GM12873 (cell line): Measurements from ENCODE around the gene IREB2.

Experiments
- TF ChIP-seq, protein P1 (sequence below): IDR thresholded peaks from 2 replicates; pipeline ENCODE4 v1.5.1; 2012; ENCODE audit warnings: low read depth, mild to moderate bottlenecking, moderate library complexity, low read length, control low read depth; ENCODE audit not compliant: insufficient read depth; ENCODE audit errors: missing control alignments

IREB2 gene

DNA sequence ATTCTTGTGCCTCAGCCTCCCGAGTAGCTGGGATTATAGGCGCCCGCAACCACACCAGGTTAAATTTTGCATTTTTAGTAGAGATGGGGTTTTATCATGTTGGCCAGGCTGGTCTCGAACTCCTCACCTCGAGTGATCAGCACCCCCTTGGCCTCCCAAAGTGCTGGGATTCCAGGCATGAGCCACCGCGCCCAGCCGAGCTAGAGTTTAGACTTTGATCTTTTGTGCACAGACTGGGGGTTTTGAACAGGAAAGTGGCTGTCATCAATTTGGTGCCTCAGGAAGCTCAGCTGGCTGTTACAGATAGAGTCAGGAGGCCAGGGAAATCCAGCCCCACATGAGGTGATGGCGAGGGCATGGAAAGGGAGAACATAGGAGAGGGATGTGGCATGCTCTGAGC, 19.3 kb upstream of the IREB2 start:
- TF ChIP-seq, protein P1, sequence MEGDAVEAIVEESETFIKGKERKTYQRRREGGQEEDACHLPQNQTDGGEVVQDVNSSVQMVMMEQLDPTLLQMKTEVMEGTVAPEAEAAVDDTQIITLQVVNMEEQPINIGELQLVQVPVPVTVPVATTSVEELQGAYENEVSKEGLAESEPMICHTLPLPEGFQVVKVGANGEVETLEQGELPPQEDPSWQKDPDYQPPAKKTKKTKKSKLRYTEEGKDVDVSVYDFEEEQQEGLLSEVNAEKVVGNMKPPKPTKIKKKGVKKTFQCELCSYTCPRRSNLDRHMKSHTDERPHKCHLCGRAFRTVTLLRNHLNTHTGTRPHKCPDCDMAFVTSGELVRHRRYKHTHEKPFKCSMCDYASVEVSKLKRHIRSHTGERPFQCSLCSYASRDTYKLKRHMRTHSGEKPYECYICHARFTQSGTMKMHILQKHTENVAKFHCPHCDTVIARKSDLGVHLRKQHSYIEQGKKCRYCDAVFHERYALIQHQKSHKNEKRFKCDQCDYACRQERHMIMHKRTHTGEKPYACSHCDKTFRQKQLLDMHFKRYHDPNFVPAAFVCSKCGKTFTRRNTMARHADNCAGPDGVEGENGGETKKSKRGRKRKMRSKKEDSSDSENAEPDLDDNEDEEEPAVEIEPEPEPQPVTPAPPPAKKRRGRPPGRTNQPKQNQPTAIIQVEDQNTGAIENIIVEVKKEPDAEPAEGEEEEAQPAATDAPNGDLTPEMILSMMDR: no peak

DNA sequence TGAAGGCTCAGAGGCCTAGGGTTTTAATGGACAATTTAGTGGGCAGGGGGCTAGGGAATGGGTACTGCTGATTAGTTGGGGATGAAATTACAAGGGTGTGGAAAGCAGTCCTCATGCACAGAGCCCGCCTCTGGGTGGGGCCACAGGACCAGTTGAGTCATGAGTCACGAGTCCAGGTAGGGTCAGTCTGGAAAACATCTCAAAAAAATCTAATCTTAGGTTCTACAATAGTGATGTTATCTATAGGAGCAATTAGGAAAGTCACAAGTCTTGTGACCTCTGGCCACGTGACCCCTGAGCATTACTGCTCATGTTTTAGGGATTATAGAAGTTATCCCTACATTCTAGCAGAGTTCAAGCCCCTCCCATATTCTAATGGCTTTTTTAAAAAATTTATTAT, 18.6 kb upstream of the IREB2 start:
- TF ChIP-seq, protein P1: no peak

DNA sequence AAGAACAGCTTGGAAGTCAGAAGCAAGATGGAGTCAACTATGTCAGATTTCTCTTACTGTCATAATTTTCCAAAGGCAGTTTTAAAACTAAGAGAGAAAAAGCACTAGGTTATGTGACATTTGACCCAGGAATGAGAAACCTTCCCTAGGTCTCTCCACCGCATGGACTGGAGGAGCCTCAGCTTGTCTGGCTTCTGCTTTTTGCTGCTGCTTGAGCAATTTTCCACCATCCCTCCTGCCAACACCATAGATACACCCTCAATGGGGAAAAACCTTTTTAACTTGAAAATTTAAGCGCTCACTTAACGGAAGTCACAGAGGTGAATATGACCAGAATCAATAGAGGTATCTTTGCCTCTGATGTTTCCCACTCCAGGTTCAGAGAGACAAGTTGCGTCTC, 17.8 kb upstream of the IREB2 start:
- TF ChIP-seq, protein P1: no peak

DNA sequence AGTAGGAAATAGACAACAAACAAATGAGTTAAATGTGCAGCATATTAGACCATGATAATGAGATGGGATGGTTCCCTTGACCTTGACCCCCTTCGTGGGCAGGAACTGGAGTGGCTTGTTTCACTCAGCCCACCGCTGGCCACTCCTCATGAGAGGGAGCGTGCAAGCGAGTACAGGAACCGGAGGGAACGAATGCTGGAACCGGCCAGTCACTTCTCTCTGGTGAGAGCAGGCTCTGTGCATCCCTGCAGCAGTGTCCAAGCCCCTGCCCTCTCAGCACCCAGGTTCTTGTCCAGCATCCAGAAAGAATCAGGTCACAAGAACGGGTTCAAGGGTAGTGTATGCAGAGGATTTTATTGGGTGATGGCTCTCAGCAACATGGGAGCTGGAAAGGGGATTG, 17.2 kb upstream of the IREB2 start:
- TF ChIP-seq, protein P1: no peak

DNA sequence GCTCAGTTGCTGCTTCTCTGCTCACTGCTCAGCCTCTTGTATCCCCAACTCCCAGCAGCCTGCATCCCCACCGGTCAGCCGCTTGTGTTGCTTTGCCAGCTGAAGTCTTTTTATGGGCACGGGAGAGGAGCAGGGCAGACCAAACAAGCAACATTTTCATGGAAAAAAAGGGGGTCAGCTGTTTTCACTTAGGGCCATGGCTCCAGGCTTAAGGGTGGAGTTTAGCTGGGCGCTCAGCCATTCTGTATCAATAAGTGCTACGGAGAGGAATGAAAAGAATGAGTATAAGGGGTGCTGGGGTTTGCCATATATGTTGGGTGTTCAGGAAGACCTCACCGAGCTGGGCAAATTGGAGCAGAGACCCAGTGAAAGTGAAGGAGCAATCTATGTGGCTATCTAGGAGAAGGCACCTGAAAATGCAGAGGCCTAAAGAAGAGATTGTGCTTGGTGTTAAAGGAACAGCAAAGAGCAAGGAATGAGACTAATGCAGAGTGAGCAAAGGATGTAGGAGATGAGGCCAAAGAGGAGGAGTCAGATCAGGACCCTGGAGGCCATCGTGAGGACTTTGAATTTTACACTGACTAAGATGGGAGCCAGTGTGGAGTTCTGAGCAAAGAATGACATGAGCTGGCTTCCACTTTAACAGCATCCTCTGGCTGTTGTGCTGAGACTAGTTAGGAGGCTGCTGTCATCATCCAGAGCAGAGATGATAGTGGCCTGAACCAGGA, 16.6 kb upstream of the IREB2 start:
- TF ChIP-seq, protein P1: no peak

DNA sequence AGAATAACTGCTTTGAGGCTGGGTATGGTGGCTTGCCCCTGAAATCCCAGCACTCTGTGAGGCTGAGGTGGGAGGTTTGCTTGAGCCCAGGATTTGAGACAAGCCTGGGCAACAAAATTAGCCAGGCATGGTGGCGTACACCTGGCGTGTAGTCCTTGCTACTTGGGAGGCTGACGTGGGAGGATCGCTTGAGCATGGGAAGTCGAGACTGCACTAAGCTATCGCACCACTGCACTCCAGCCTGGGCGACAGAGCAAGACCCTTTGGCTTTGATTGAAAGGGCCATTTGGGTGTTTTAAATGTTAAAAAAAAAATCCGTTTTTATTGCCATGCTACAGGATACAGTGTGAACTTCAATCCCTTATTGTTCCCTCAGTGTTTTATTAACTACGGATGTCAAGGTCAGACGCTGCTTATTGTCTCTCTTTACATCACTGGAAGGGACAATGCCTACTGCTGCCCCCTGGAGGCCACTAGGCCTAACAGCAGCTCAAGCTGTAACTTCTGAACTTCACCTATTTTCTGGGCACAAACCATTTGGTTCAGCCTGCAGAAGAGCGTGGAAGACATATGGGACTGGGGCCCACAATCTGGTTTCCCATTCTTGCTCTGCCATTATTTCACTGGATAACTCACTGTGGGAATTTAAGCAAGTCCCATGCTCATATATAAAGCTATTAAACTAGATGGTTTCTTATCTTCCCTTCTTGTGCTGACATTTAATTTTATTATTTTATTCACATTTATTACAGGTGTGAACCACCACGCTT, 15.3 kb upstream of the IREB2 start:
- TF ChIP-seq, protein P1: peak; percentile 93

DNA sequence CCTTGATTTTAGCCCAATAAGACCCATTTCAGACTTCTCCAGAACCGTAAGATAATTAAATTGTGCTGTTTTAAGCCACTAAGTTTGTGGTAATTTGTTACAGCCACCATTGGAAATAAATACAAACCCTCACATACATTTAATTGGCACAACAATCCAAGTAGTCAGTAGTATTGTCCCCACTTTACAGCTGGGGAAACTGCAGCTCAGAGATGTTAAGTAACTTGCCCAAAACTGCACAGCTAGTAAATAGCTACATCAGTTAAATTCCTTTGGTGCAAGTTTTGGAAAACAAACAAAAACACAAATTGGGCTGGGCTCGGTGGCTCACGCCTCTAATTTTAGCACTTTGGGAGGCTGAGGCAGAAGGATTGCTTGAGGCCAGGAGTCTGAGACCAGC, 13.3 kb upstream of the IREB2 start:
- TF ChIP-seq, protein P1: no peak
